CD4-positive, alpha-beta T cell treated with Interleukin-4 for 4 hours (primary cell): Measurements from ENCODE around the gene TPGS1.

Experiments used
- DNase-seq: peaks from one replicate; pipeline ENCODE4 v3.0.0-alpha.2; 2020

TPGS1 gene

DNA sequence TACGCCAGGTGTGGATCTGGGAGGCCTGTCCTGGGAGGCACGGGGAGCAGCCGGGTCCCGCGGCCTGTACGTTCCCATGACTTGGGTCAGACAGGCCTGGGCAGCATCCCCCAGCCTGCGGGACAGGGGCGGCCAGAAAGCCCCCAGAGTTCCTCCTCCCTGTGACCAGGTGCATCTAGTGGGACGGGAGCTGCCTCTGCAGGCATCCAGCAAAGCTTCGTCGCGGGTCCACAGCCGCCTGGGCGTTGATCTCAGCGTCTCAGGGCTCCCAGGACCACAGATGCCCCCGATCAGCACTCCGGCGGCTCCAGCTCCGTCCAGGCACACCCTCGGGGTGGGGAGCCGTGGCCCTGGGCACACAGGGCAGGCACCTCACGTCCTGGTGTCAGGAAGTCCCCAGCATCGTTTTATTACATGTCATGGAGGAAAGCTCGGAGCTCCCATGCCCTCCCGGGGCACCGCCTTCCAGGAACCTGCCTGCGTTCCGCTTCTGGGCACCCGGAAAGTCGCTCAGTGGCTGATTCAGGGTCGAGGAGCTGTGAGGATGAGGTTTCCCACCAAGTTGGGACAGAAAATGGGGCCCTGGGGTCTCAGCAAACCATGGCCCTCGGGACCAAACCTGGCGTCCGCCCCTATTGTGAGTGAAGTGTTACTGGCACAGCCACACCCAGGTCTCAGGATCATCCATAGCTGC is 35.0 kb downstream of the TPGS1 start:
- no peak for DNase-seq

DNA sequence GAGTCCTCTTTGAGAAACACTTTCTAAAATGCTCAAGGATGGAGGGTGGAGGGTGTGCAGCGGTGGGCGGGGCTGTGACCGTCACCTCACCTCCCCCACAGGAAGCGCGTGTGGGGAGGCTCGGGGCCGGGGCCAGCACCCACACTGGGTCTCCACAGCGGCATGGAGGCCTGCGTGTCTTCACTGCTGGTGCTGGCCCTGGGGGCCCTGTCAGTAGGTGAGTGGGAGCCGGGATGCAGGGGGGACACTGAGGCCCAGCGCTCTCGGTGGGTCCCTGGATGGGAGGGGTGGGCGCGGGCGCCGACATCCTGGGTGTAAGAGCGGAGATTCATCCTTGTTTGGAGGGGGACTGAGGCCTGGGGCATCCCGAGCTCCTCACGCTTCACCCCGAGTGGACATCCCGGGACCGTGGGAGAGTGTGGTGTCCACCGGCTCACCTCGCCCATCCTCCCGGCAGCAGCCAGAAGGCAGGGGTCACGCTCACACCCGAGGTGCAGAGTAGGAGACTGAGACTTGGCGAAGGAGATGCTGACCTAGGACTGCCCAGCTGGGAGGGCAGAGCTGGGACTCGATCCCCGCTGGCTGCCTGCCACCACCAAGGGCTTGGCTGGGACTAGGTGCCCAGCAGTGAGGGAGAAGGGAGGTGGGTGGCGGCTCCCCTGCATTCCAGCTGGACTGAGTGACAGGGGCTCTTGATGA is 36.8 kb downstream of the TPGS1 start, which contains the start of gene GZMM:
GZMM (plus strand) TSS at position 144 of the 699 bp plus-strand sequence; CDS start at position 163, 19 bp downstream.
- DNase-seq = peak; percentile 83

GRCh38 chr19:547117-547516 is 39.8 kb downstream of the TPGS1 start:
- DNase-seq = no peak

DNA sequence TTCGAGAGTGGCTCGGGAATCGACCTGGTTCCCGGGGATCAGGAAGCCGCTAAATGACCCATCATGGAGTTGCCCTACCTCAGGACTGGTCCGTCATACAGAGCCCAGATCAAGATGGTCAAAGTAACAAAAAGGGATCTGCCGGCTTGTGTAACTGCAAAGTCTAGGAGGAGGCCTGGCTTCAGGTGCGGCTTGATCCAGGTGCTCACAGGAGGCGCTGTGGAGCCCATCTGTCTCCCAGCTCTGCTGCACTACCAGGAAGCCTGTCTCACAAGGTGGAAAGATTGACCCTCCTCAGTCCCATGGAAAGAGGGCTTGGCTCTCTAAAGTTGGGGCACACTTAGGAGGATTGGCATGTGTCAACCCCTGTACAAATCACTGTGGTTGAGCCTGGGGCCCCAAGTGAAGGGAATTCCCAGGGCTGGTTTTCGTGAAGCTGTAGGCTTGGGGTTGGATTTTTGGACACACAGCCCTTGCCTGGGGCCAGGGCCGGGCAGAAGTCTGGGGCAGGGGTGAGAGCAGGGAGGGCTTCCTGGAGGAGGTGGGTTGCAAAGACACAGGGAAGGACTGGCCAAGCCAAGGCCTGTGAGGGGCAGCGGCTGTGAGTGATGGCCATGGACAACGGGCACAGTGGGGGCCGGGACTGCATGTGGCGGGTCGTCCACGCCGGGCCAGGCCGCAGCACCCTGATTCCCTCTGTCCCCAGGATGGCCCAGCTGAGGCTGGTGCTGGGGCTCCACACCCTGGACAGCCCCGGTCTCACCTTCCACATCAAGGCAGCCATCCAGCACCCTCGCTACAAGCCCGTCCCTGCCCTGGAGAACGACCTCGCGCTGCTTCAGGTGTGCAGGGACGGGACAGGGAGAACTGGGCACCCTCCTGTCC is 40.8 kb downstream of the TPGS1 start:
- no peak for DNase-seq

- no peak for DNase-seq
These were observed 41.9 kb downstream of the TPGS1 start for GRCh38 chr19:548886-549830.

GRCh38 chr19:554817-555216 is 47.5 kb downstream of the TPGS1 start:
- DNase-seq = no peak

DNA sequence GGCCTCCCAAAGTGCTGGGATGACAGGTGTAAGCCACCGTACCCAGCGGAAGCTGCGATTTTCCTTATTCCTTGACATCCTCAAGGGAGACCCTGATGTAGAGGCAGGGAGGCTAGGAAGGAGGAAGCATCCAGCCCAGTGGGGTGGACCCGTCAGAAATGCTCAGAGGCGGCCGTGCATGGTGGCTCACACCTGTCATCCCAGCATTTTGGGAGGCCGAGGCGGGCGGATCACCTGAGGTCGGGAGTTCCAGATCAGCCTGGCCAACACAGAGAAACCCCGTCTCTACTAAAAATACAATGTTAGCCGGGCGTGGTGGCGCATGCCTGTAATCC is 48.1 kb downstream of the TPGS1 start:
- DNase-seq = no peak

- DNase-seq = no peak
These were observed 49.5 kb downstream of the TPGS1 start for GRCh38 chr19:556611-557382.

DNA sequence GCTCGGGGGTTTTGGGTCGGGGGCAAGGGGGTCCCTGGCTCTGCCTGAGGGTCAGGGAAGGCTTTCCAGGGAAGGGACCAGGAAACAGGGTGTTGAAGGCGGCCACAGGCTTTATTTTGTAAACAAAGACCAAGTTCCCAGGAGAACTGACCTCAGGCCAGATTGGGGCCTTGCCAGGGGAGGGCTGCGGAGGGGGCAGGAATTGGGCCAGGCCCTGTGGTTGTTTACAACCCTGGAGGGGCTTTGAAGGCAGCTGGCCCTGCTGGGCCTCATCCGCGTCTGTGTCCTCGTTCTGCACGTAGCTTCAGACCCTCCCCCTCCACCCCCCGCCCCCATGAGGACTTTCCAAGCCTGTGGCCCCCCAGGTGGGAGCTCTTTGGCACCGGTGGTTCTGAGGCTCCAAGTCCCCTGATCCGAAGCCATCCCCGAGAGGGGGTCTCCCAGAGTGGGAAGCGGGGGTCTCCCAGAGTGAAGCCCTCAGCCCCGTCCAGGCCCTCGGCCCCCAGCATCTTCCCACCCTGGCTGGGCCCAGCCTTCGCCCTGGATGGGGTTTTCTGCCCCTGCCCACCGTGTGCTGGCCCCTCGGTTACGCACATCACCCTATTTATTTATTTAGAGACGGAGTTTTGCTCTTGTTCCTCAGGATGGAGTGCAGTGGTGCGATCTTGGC is 51.6 kb downstream of the TPGS1 start:
- DNase-seq = no peak

- DNase-seq = no peak
These were observed 52.8 kb downstream of the TPGS1 start for GRCh38 chr19:560121-560520.

- no peak for DNase-seq
These were observed 59.1 kb downstream of the TPGS1 start for GRCh38 chr19:566403-566802.

DNA sequence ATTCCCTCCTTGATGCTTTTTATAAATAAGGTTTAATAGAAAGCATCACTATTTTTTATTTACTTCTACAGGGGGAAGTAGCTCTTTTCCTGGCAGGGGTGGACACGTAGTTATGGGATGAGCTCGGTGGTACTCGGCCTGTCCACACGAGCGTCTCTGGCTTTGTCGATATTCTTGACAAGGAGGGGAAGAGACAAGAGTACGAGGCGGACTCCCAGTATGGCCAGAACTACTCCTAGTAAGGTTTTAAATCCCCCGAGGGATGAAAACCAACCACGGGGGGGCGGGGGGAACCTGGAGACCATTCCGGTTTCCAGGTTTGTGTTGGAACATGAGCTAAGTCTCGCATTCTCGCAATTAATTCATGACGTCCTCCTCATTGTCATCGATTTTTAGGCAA is 59.5 kb downstream of the TPGS1 start:
- DNase-seq = no peak

DNA sequence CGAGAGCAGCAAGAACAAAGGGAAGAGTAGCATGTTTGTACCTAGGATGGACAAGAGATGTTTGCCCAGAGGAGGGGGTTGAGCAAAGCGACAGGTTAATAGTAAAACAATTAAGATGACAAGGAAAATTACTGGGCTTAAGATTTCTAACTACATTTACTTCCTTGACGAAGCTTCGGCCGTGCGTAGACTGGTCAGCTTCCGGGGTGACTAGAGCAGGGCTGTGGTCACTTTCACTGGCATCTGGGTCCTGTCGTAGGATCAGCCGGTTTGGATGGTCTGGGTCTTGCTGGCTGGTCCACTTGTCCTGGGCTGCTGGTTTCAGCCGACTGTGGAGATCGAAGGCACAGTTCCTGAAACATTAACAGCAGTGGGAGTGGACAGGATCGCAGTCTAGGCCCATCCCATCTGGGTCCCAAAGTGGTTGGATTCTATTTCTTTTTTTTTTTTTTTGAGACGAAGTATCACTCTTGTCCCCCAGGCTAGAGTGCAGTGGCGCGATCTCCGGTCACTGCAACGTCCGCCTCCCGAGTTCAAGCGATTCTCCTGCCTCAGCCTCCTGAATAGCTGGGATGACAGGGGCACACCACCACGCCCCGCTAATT is 60.1 kb downstream of the TPGS1 start:
- no peak for DNase-seq
